CD4-positive, alpha-beta T cell treated with Interleukin-15 for 1 hour (primary cell): ENCODE data around the gene TXNDC5.
A peak's percentile ranks its signal among the peaks of the same experiment; 100 is the strongest.

Experiments
- DNase-seq: peaks from one replicate; pipeline ENCODE4 v3.0.0-alpha.2; 2020

TXNDC5 gene

GRCh38 chr6:7910654-7911344 lies at the start of gene TXNDC5:
TXNDC5 (minus strand) TSS chr6:7910788; CDS start chr6:7910776, 12 bp downstream.
- DNase-seq = peak; percentile 61

GRCh38 chr6:7960141-7960540 lies 49.6 kb upstream of the TXNDC5 start:
- no peak for DNase-seq

- no peak for DNase-seq
Measured at GRCh38 chr6:7959453-7959852, 48.9 kb upstream of the TXNDC5 start.

GRCh38 chr6:7958464-7958863 lies 47.9 kb upstream of the TXNDC5 start:
- DNase-seq = no peak

- no peak for DNase-seq
Measured at GRCh38 chr6:7956257-7956656, 45.7 kb upstream of the TXNDC5 start.

GRCh38 chr6:7954477-7955200 lies 44.1 kb upstream of the TXNDC5 start:
- DNase-seq = no peak

- no peak for DNase-seq
Measured at GRCh38 chr6:7953753-7954152, 43.2 kb upstream of the TXNDC5 start.

GRCh38 chr6:7939864-7940228 lies 29.3 kb upstream of the TXNDC5 start:
- no peak for DNase-seq

GRCh38 chr6:7939184-7939863 lies 28.7 kb upstream of the TXNDC5 start:
- no peak for DNase-seq

- no peak for DNase-seq
Measured at GRCh38 chr6:7938562-7939183, 28.1 kb upstream of the TXNDC5 start.

- no peak for DNase-seq
Measured at GRCh38 chr6:7933794-7934193, 23.2 kb upstream of the TXNDC5 start.

- no peak for DNase-seq
Measured at GRCh38 chr6:7932625-7933024, 22.0 kb upstream of the TXNDC5 start.

- no peak for DNase-seq
Measured at GRCh38 chr6:7924867-7925266, 14.3 kb upstream of the TXNDC5 start.

- DNase-seq = no peak
Measured at GRCh38 chr6:7922596-7922995, 12.0 kb upstream of the TXNDC5 start.

- DNase-seq = no peak
Measured at GRCh38 chr6:7921632-7922092, 11.1 kb upstream of the TXNDC5 start.

- no peak for DNase-seq
Measured at GRCh38 chr6:7921046-7921445, 10.5 kb upstream of the TXNDC5 start.

- no peak for DNase-seq
Measured at GRCh38 chr6:7920425-7920824, 9.8 kb upstream of the TXNDC5 start.

GRCh38 chr6:7919871-7920270 lies 9.3 kb upstream of the TXNDC5 start:
- no peak for DNase-seq

GRCh38 chr6:7918403-7918802 lies 7.8 kb upstream of the TXNDC5 start:
- no peak for DNase-seq

- DNase-seq = no peak
Measured at GRCh38 chr6:7917729-7918128, 7.1 kb upstream of the TXNDC5 start.

GRCh38 chr6:7916959-7917358 lies 6.4 kb upstream of the TXNDC5 start:
- no peak for DNase-seq

GRCh38 chr6:7914991-7915789 lies 4.6 kb upstream of the TXNDC5 start:
- DNase-seq = peak; percentile 52

GRCh38 chr6:7914311-7914710 lies 3.7 kb upstream of the TXNDC5 start:
- no peak for DNase-seq
